SK-N-SH (cell line): ENCODE data around the gene PIGN. TPM values are rescaled to one million over a fixed set of nuclear protein-coding genes. Genes with fewer than 3 reads are reported as not detected.

Experiments used
- CTCF ChIA-PET: fragments of 300-600, 350-600 bp; formaldehyde crosslinking; extraction: SDS; loops from one replicate; lab custom pipeline; 2021; lab: Yijun Ruan, JAX
- POLR2A ChIA-PET: fragments of 350-600 bp; sonication (Branson Sonifier 250); formaldehyde crosslinking; extraction: SDS; loops from one replicate; lab custom pipeline; 2020; ENCODE audit warnings: antibody characterized with exemption, inconsistent platforms; lab: Yijun Ruan, JAX
- DNase-seq: peaks from one replicate; pipeline ENCODE4 v3.0.0; 2012
- H2AFZ ChIP-seq: fragments of 200-600 bp; sonication (generic); 2 replicates; pipeline ENCODE4 v1.8.1; 2016; ENCODE audit warnings: antibody characterized with exemption, mild to moderate bottlenecking, low read depth
- H3F3A ChIP-seq: fragments of 200-600 bp; sonication (generic); replicated peaks from 2 replicates; pipeline ENCODE3; 2016; ENCODE audit warnings: antibody characterized with exemption, mild to moderate bottlenecking; ENCODE audit not compliant: insufficient read depth
- H3K27ac ChIP-seq, 2 experiments: fragments of 200-500 bp in 1 of 2; fragments of 200-600 bp in 1 of 2; sonication (Bioruptor generic) in 1 of 2; sonication (generic), shearing (Covaris generic) in 1 of 2; 2 replicates each; pipeline versions ENCODE4 v1.5.1 to v1.6.1; 2014 to 2016; ENCODE audit warnings: low read depth in 2 of 2, inconsistent platforms in 1 of 2, low read length in 1 of 2, mild to moderate bottlenecking in 1 of 2, mixed read lengths in 1 of 2
- H3K27me3 ChIP-seq: fragments of 200-600 bp; sonication (generic), shearing (Covaris generic); 2 replicates; pipeline ENCODE4 v1.6.1; 2016; ENCODE audit warnings: mixed run types; ENCODE audit not compliant: insufficient read depth
- H3K36me3 ChIP-seq, 2 experiments: fragments of 200-500 bp in 1 of 2; fragments of 200-600 bp in 1 of 2; sonication (Bioruptor generic) in 1 of 2; sonication (generic) in 1 of 2; replicated peaks in 1 of 2; 2 replicates each; pipeline versions ENCODE3 to v1.5.1; 2014 to 2016; ENCODE audit warnings: low read length in 1 of 2, mild to moderate bottlenecking in 1 of 2; ENCODE audit not compliant: insufficient read depth in 2 of 2, control insufficient read depth in 1 of 2
- H3K4me1 ChIP-seq, 2 experiments: fragments of 200-500 bp in 1 of 2; fragments of 200-600 bp in 1 of 2; sonication (Bioruptor generic) in 1 of 2; sonication (generic), shearing (Covaris generic) in 1 of 2; 2 replicates each; pipeline versions ENCODE4 v1.5.1 to v1.6.1; 2014 to 2016; ENCODE audit warnings: low read depth in 1 of 2, low read length in 1 of 2, mixed run types in 1 of 2; ENCODE audit not compliant: insufficient read depth in 2 of 2, control insufficient read depth in 1 of 2
- H3K4me2 ChIP-seq: fragments of 200-600 bp; sonication (generic), shearing (Covaris generic); 2 replicates; pipeline ENCODE4 v1.6.1; 2017; ENCODE audit warnings: mixed run types
- H3K4me3 ChIP-seq, 2 experiments: fragments of 200-500 bp in 1 of 2; fragments of 200-600 bp in 1 of 2; sonication (Bioruptor generic) in 1 of 2; sonication (generic), shearing (Covaris generic) in 1 of 2; 2 replicates each; pipeline versions ENCODE4 v1.5.1 to v1.8.1; 2014 to 2016; ENCODE audit warnings: low read depth in 2 of 2, inconsistent platforms in 1 of 2, low read length in 1 of 2, mild to moderate bottlenecking in 1 of 2, mixed read lengths in 1 of 2, moderate library complexity in 1 of 2
- H3K79me2 ChIP-seq: fragments of 200-600 bp; sonication (generic); 2 replicates; pipeline ENCODE4 v1.8.1; 2017; ENCODE audit warnings: mild to moderate bottlenecking; ENCODE audit not compliant: insufficient read depth
- H3K9ac ChIP-seq: fragments of 200-600 bp; sonication (generic); 2 replicates; pipeline ENCODE4 v1.6.1; 2017; ENCODE audit warnings: mixed run types
- H3K9me2 ChIP-seq: fragments of 200-600 bp; sonication (generic); 2 replicates; pipeline ENCODE4 v1.6.1; 2017; ENCODE audit warnings: mixed run types
- H3K9me3 ChIP-seq: fragments of 200-600 bp; sonication (generic); 2 replicates; pipeline ENCODE4 v1.6.1; 2017; ENCODE audit warnings: mixed run types, mild to moderate bottlenecking, moderate library complexity
- H4K20me1 ChIP-seq: fragments of 200-600 bp; sonication (generic); 2 replicates; pipeline ENCODE4 v1.6.1; 2017; ENCODE audit warnings: mild to moderate bottlenecking, mixed run types; ENCODE audit not compliant: insufficient read depth
- CHD2 ChIP-seq: fragments of 150-350 bp; IDR thresholded peaks from 2 replicates; pipeline ENCODE4 v1.6.1; 2018; ENCODE audit warnings: low read length; ENCODE audit not compliant: partially characterized antibody
- EP300 ChIP-seq, 2 experiments: IDR thresholded peaks; 2 replicates each; pipeline versions ENCODE4 v1.4.0 to v1.6.1; 2012; ENCODE audit warnings: borderline replicate concordance in 1 of 2, low read depth in 1 of 2, low read length in 1 of 2
- FOXJ3 ChIP-seq: sonication (generic); formaldehyde crosslinking; IDR thresholded peaks from 2 replicates; pipeline ENCODE4 v1.5.1; 2020; ENCODE audit warnings: mild to moderate bottlenecking, missing genetic modification reagents
- FOXM1 ChIP-seq: IDR thresholded peaks from 2 replicates; pipeline ENCODE4 v1.4.0; 2012; ENCODE audit warnings: low read depth, mild to moderate bottlenecking
- GABPA ChIP-seq: IDR thresholded peaks from 2 replicates; pipeline ENCODE4 v1.4.0; 2012; ENCODE audit warnings: low read depth, mild to moderate bottlenecking
- GATA2 ChIP-seq: sonication (generic); formaldehyde crosslinking; IDR thresholded peaks from 2 replicates; pipeline ENCODE4 v1.5.0; 2020; ENCODE audit warnings: mild to moderate bottlenecking, missing genetic modification reagents
- JUND ChIP-seq: IDR thresholded peaks from 2 replicates; pipeline ENCODE4 v1.4.0; 2012
- NFIC ChIP-seq: IDR thresholded peaks from 2 replicates; pipeline ENCODE4 v1.4.0; 2012; ENCODE audit warnings: borderline replicate concordance
- POLR2AphosphoS5 ChIP-seq: IDR thresholded peaks from 2 replicates; pipeline ENCODE4 v1.6.1; 2012; ENCODE audit warnings: low read depth, low read length
- RAD21 ChIP-seq: IDR thresholded peaks from 2 replicates; pipeline ENCODE4 v1.6.1; 2012; ENCODE audit warnings: mild to moderate bottlenecking, low read length
- RFX5 ChIP-seq: IDR thresholded peaks from 2 replicates; pipeline ENCODE4 v1.6.1; 2012; ENCODE audit warnings: mild to moderate bottlenecking, improper control_type of control experiment, low read length
- SMC3 ChIP-seq: IDR thresholded peaks from 2 replicates; pipeline ENCODE4 v1.6.1; 2012; ENCODE audit warnings: low read depth, low read length, improper control_type of control experiment
- TAF1 ChIP-seq: IDR thresholded peaks from 2 replicates; pipeline ENCODE4 v1.6.1; 2012; ENCODE audit warnings: low read depth, mild to moderate bottlenecking, low read length, moderate library complexity, borderline replicate concordance
- TCF12 ChIP-seq: IDR thresholded peaks from 2 replicates; pipeline ENCODE4 v1.4.0; 2012
- WGBS: methylation state at CpG from one replicate; pipeline ENCODE4 v1.1.6; 2017; ENCODE audit warnings: low lambda C conversion rate; 5-methylcytosine and 5-hydroxymethylcytosine counted together
- polyA plus RNA-seq, 3 experiments: library from polyadenylated mRNA; depleted of rRNA; stranded (reverse); fragments of >200 nt; gene quantifications; 2 replicates each; pipeline ENCODE4 v1.2.3, GENCODE V29; 2012
- TF ChIP-seq, protein P1 (sequence below): fragments of 150-350 bp; IDR thresholded peaks from 2 replicates; pipeline ENCODE4 v1.6.1; 2017; ENCODE audit warnings: antibody characterized with exemption, low read length, low read depth, borderline replicate concordance
- TF ChIP-seq, protein P2 (sequence below): IDR thresholded peaks from 2 replicates; pipeline ENCODE4 v1.4.0; 2012; ENCODE audit warnings: low read depth, borderline replicate concordance
- TF ChIP-seq, protein P3 (sequence below): fragments of 200-600 bp; sonication (generic); IDR thresholded peaks from 2 replicates; pipeline ENCODE4 v1.6.1; 2017; ENCODE audit warnings: antibody characterized with exemption, mild to moderate bottlenecking, moderate library complexity

Gene PIGN
- polyA plus RNA-seq, 1 of the 3 experiments (the other 2 are of a cell fraction) = 6.1 TPM

DNA sequence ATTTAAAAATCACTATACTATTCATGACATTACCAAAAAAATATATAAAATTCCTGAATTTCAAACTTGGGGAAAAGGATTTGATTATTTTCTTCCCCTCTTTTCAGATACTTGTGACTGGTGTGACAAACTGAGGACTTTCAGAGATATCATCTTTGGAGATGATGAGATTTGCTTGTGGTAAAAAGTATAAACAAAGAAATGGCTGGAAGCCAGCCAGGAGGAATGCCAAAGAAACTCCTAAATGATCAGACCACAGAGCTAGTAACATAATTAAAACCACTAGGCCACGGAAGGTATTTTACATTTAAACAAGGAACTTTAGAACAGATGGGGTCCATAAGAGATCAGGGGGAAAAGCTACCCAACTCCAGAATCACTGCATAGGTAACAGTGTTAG lies 58.7 kb downstream of the PIGN start (continued):
- TF ChIP-seq, protein P1, sequence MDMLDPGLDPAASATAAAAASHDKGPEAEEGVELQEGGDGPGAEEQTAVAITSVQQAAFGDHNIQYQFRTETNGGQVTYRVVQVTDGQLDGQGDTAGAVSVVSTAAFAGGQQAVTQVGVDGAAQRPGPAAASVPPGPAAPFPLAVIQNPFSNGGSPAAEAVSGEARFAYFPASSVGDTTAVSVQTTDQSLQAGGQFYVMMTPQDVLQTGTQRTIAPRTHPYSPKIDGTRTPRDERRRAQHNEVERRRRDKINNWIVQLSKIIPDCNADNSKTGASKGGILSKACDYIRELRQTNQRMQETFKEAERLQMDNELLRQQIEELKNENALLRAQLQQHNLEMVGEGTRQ = no peak
- no peak for TF ChIP-seq GABPA
- TF ChIP-seq EP300 (IDR thresholded peaks at IDR 0.05; ENCODE audit: borderline replicate concordance in 1 of 2, low read depth in 1 of 2, low read length in 1 of 2) = peak in 1 of 2 experiments; percentile 72; a peak in 2 of 4 replicates
- TF ChIP-seq FOXJ3 (CRISPR knock-in tag) = no peak
- no peak for TF ChIP-seq RFX5
- TF ChIP-seq, protein P2, sequence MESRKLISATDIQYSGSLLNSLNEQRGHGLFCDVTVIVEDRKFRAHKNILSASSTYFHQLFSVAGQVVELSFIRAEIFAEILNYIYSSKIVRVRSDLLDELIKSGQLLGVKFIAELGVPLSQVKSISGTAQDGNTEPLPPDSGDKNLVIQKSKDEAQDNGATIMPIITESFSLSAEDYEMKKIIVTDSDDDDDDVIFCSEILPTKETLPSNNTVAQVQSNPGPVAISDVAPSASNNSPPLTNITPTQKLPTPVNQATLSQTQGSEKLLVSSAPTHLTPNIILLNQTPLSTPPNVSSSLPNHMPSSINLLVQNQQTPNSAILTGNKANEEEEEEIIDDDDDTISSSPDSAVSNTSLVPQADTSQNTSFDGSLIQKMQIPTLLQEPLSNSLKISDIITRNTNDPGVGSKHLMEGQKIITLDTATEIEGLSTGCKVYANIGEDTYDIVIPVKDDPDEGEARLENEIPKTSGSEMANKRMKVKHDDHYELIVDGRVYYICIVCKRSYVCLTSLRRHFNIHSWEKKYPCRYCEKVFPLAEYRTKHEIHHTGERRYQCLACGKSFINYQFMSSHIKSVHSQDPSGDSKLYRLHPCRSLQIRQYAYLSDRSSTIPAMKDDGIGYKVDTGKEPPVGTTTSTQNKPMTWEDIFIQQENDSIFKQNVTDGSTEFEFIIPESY = no peak
- TF ChIP-seq TCF12 = peak; percentile 89; the same call in 1 of the 2 replicates
- no peak for TF ChIP-seq TAF1

DNA sequence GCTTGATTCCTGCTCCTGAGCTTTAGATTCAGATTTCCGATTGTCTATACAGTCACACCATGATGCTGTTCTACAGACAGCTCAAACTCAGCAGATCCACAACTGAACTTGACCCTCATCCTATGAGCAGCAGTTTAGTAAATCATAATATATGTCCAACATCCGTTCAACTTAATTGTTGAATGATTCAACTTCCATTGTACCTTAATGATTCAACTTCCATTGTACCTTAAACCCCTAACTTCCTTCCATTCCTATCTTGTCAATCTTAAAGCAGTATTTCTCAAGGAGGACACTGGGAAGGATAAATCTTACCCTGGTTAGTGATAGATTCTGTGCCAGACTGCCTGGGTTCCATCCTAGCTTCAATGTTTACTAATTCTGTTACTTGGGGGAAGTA lies 60.1 kb downstream of the PIGN start:
- TF ChIP-seq GATA2 (no peak), RAD21 (no peak), POLR2AphosphoS5 (no peak), SMC3 (no peak), TAF1 (no peak), NFIC (no peak), JUND (no peak), GABPA (no peak), RFX5 (no peak), FOXM1 (no peak), CHD2 (no peak)
- TF ChIP-seq, protein P2 = no peak
- TF ChIP-seq, protein P3, sequence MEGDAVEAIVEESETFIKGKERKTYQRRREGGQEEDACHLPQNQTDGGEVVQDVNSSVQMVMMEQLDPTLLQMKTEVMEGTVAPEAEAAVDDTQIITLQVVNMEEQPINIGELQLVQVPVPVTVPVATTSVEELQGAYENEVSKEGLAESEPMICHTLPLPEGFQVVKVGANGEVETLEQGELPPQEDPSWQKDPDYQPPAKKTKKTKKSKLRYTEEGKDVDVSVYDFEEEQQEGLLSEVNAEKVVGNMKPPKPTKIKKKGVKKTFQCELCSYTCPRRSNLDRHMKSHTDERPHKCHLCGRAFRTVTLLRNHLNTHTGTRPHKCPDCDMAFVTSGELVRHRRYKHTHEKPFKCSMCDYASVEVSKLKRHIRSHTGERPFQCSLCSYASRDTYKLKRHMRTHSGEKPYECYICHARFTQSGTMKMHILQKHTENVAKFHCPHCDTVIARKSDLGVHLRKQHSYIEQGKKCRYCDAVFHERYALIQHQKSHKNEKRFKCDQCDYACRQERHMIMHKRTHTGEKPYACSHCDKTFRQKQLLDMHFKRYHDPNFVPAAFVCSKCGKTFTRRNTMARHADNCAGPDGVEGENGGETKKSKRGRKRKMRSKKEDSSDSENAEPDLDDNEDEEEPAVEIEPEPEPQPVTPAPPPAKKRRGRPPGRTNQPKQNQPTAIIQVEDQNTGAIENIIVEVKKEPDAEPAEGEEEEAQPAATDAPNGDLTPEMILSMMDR = no peak
- H3K9me2 ChIP-seq = no peaks in the 10 kb centered on the region
- no peaks in the 10 kb centered on the region for H3K27me3 ChIP-seq
- H3K36me3 ChIP-seq = peaks cover 0 to 4% of the 10 kb centered on the region in 2 experiments
- H3K4me3 ChIP-seq = no peak overlapping the region
- no peak overlapping the region for H2AFZ ChIP-seq
- H3K27ac ChIP-seq = no peak overlapping the region
- no peak for DNase-seq
- no peak overlapping the region for H3K9ac ChIP-seq
- peaks cover 0 to 4% of the 10 kb centered on the region in 2 experiments; a peak in 2 of 4 replicates for H3K4me1 ChIP-seq
- H3F3A ChIP-seq = no peaks in the 10 kb centered on the region
- POLR2A ChIA-PET = no interaction called here
- H3K4me2 ChIP-seq = no peak overlapping the region
- no peaks in the 10 kb centered on the region for H3K79me2 ChIP-seq
- CTCF ChIA-PET = interaction anchor here (0.8 to 1.0 kb wide), 2 partner anchors 14 to 545 kb away, joined by 4 to 8 read pairs; no protein-coding TSS in a partner anchor
- H4K20me1 ChIP-seq = no peaks in the 10 kb centered on the region
- WGBS = 78% methylated on average over 2 of the region's 2 CpGs
- no peaks in the 10 kb centered on the region for H3K9me3 ChIP-seq
